Activated B cell treated with CpG ODN at 0.5 μM for 24 hours (primary cell): ENCODE results near the gene MIEN1. TPM values are rescaled to one million over a fixed set of nuclear protein-coding genes. Genes with fewer than 3 reads are reported as not detected.

Source experiments
- ATAC-seq: fragments of 200-7000 bp; cut with Tn5 transposase; one replicate; pipeline ENCODE4 v1.10.0; 2021; ENCODE audit warnings: low read depth, mild to moderate bottlenecking, moderate library complexity
- CTCF ChIA-PET: fragments of 350-600 bp; sonication (Branson Sonifier 250); formaldehyde crosslinking; loops from one replicate; lab custom pipeline; 2021; ENCODE audit warnings: antibody characterized with exemption; lab: Charles Lee
- POLR2A ChIA-PET: fragments of 350-600 bp; sonication (Branson Sonifier 250); formaldehyde crosslinking; loops from one replicate; lab custom pipeline; 2021; ENCODE audit warnings: antibody characterized with exemption; lab: Charles Lee
- DNase-seq: peaks from one replicate; pipeline ENCODE4 v3.0.0; 2022
- H3K27ac Mint-ChIP-seq: one replicate; pipeline ENCODE4 v1.8.0; 2020; ENCODE audit warnings: mixed read lengths
- H3K27me3 Mint-ChIP-seq: one replicate; pipeline ENCODE4 v1.8.0; 2021; ENCODE audit warnings: mixed read lengths
- H3K36me3 Mint-ChIP-seq: one replicate; pipeline ENCODE4 v1.8.0; 2021; ENCODE audit warnings: low read depth, mixed read lengths
- H3K4me1 Mint-ChIP-seq: one replicate; pipeline ENCODE4 v1.8.0; 2021; ENCODE audit warnings: mixed read lengths
- H3K4me3 Mint-ChIP-seq: one replicate; pipeline ENCODE4 v1.8.0; 2020; ENCODE audit warnings: mild to moderate bottlenecking, mixed read lengths
- H3K9me3 Mint-ChIP-seq: one replicate; pipeline ENCODE4 v1.8.0; 2020; ENCODE audit warnings: mixed read lengths
- intact Hi-C: fragments of 100-400 bp; cut with micrococcal nuclease; formaldehyde crosslinking; loops from one replicate; pipeline ENCODE4 v1.15.1; 2024
- total RNA-seq: library from RNA; stranded (reverse); gene quantifications from 2 replicates; pipeline ENCODE4 v1.2.3, GENCODE V29; 2022
- TF ChIP-seq, protein P1 (sequence below): fragments of 200-600 bp; IDR thresholded peaks from one replicate; pipeline ENCODE4 v1.8.0; 2022; ENCODE audit warnings: antibody characterized with exemption, mild to moderate bottlenecking

Gene MIEN1
- total RNA-seq, 1 donor from 2014 or later, result 42.2 TPM

DNA sequence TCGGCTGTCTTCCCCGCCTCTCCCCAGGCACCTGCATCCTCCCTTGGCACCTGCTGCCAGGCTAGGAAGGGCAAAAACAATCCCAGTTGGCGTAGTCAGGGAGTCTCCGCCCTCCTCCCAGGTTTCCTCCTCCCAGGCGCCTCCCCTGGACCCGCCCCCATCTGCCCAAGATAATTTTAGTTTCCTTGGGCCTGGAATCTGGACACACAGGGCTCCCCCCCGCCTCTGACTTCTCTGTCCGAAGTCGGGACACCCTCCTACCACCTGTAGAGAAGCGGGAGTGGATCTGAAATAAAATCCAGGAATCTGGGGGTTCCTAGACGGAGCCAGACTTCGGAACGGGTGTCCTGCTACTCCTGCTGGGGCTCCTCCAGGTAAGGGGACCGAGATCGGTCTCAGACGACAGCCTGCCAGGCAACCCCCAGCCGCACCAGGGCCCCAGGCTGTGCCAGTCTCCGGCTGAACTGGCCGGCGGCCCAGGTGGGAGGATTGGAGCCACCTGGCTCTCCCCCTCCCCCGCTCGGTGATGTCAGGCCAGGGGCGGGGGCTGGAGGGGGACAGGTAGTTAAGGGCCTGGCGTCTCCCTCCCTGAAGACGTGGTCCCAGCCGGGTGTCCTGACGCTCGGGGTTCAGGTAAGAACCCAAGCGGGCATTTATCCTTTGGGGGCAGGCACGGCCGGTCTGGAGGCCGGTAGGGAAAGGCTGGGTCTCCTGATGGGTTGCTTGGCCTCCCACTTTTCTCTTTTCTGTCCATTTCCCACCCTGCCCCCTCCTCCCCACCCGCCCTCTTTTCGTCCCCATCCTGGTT, 7.6 kb upstream of the MIEN1 start, which contains the start of gene GRB7:
Gene GRB7, plus strand, starts transcription at position 179 of the 808 bp plus-strand sequence. CDS start 4,364 bp downstream, outside the sequence.
- Mint-ChIP-seq H3K9me3 (no peaks in the 10 kb centered on the region), H3K4me3 (peak within 1 kb of the TSS; percentile 81), H3K4me1 (peaks cover 26% of the 10 kb centered on the region), H3K27me3 (peaks cover 25% of the 10 kb centered on the region), H3K27ac (no peak within 1 kb of the TSS), H3K36me3 (no peaks in the 10 kb centered on the region)
- CTCF ChIA-PET, result no interaction called here
- no peak for DNase-seq
- peak; percentile 32 for ATAC-seq
- POLR2A ChIA-PET, result interaction anchor here (0.6 kb wide), 1 partner anchor 212 kb away, joined by 4 read pairs; no protein-coding TSS in a partner anchor
- intact Hi-C loops, result loop anchor here (2.0 kb wide), 1 partner anchor 15 kb away; no protein-coding TSS in a partner anchor
- TF ChIP-seq, protein P1, sequence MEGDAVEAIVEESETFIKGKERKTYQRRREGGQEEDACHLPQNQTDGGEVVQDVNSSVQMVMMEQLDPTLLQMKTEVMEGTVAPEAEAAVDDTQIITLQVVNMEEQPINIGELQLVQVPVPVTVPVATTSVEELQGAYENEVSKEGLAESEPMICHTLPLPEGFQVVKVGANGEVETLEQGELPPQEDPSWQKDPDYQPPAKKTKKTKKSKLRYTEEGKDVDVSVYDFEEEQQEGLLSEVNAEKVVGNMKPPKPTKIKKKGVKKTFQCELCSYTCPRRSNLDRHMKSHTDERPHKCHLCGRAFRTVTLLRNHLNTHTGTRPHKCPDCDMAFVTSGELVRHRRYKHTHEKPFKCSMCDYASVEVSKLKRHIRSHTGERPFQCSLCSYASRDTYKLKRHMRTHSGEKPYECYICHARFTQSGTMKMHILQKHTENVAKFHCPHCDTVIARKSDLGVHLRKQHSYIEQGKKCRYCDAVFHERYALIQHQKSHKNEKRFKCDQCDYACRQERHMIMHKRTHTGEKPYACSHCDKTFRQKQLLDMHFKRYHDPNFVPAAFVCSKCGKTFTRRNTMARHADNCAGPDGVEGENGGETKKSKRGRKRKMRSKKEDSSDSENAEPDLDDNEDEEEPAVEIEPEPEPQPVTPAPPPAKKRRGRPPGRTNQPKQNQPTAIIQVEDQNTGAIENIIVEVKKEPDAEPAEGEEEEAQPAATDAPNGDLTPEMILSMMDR, result no peak

GRCh38 chr17:39737206-39737759, 7.0 kb upstream of the MIEN1 start:
- ATAC-seq, result no peak

DNA sequence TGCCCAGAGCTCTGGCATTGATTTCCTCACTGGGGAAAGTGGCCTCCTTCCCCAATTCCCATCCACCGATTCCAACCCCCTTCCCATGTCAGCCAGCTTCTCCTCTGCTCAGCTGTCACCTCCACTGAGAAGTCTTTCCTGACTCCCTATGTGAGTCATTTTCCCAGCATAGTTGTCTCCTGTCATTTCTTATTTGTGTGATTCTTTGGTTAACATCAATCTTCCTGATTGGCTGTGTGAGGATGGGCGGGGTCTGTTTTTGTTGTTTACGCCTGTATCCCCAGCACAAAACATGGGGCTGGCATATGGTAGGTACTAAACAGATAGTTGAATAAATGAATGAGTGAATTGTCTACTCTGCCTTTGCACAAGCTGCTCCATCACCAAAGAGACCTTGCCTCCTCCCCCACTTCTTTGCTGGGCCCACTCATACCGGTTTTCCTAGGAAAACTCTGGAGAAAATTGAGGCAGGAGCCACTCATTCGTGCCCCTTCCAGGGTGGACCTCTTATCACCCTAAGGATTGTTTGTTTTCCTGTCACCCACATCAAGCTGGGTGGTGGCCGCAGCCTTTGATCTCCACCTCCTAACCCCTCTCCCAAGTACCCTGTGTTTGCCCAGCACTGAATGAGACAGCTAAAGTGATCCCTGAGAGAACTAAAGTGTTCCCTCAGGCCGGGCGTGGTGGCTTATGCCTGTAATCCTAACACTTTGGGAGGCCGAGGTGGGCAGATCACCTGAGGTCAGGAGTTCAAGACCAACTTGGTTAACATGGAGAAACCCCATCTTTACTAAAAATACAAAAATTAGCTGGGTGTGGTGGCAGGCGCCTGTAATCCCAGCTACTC, 6.2 kb upstream of the MIEN1 start:
- no peaks in the 10 kb centered on the region for H3K36me3 Mint-ChIP-seq
- no peak overlapping the region for H3K4me3 Mint-ChIP-seq
- ChIA-PET CTCF (interaction anchor here (0.7 kb wide), 1 partner anchor 66 kb away, joined by 3 read pairs; no protein-coding TSS in a partner anchor), POLR2A (interaction anchor here (0.6 to 0.7 kb wide), 2 partner anchors 10 to 55 kb away, joined by 4 to 6 read pairs; no protein-coding TSS in a partner anchor)
- intact Hi-C loops, result no loop called here
- no peak for DNase-seq
- ATAC-seq, result no peak
- no peak overlapping the region for H3K27ac Mint-ChIP-seq
- TF ChIP-seq, protein P1, result no peak
- peaks cover 26% of the 10 kb centered on the region for H3K4me1 Mint-ChIP-seq
- H3K27me3 Mint-ChIP-seq, result peaks cover 23% of the 10 kb centered on the region
- no peaks in the 10 kb centered on the region for H3K9me3 Mint-ChIP-seq

More at GRCh38 chr17:39737206-39737759, 7.0 kb upstream of the MIEN1 start:
- Mint-ChIP-seq H3K4me1 (peaks cover 26% of the 10 kb centered on the region), H3K27me3 (peaks cover 23% of the 10 kb centered on the region), H3K27ac (no peak overlapping the region), H3K4me3 (peak overlapping the region; percentile 55), H3K36me3 (no peaks in the 10 kb centered on the region), H3K9me3 (no peaks in the 10 kb centered on the region)
- no peak for DNase-seq
- CTCF ChIA-PET, result interaction anchor here (0.7 kb wide), 1 partner anchor 66 kb away, joined by 3 read pairs; no protein-coding TSS in a partner anchor
- TF ChIP-seq, protein P1, result no peak
- intact Hi-C loops, result no loop called here
- POLR2A ChIA-PET, result interaction anchor here (0.6 to 0.7 kb wide), 2 partner anchors 11 to 55 kb away, joined by 4 to 6 read pairs; no protein-coding TSS in a partner anchor

GRCh38 chr17:39735882-39736281, 5.5 kb upstream of the MIEN1 start:
- Mint-ChIP-seq H3K4me3 (no peak overlapping the region), H3K36me3 (no peaks in the 10 kb centered on the region), H3K27me3 (peaks cover 21% of the 10 kb centered on the region), H3K9me3 (no peaks in the 10 kb centered on the region), H3K4me1 (peaks cover 26% of the 10 kb centered on the region), H3K27ac (no peak overlapping the region)
- ChIA-PET CTCF (no interaction called here), POLR2A (no interaction called here)
- TF ChIP-seq, protein P1, result no peak
- DNase-seq (no peak), ATAC-seq (no peak)
- intact Hi-C loops, result no loop called here
